OCI-LY3 (cell line): ENCODE data around the gene PARP2.
A peak's percentile ranks its signal among the peaks of the same experiment; 100 is the strongest.

ENCODE experiments used
- EZH2phosphoT487 ChIP-seq: fragments of 200-600 bp; shearing (Covaris generic); IDR thresholded peaks from 2 replicates; pipeline ENCODE4 v1.6.1; 2018; ENCODE audit warnings: antibody characterized with exemption, mixed run types, low read depth
- TF ChIP-seq, protein P1 (sequence below): fragments of 200-600, 300-600 bp; sonication (generic); IDR thresholded peaks from 2 replicates; pipeline ENCODE4 v1.5.1; 2014; ENCODE audit warnings: antibody characterized with exemption, low read length, low read depth

DNA sequence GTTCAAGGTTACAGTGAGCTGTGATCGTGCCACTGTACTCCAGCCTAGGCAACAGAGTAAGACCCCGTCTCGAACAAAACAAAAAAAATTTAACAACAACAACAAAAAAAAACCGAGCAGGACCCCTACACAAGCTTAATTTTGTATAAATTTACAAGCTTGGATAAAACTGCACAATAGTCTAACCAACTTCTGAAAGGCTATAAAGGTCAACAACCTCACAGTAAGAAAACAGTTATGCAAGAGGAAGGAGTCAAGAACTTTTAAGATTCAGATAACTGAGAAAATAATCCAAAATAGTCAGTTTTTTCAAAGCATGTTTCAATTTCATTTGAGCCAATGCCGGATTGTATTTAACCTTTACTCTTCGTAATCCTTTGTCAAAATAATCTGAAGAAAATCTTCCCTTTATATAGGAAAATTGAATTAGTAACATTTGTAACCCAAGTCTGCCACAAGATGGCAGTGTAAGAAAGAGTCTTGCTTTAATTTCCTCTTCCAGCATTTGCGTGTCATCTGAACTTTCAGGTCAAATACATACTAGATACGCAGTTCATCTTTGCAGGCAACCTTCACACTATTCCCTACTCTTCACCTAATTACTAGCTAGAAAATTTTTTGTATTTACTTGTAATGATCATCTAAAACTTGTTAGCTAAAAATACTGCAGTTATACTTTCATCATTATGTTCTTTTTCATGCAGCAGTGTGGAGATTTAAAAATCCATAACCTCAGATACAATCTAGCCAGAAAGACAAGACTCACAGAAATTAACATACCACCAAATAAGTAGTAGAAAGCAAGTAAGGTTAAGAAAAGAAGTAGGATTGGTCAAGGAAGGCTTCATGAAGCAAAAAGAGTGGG lies 16.2 kb upstream of the PARP2 start:
- TF ChIP-seq, protein P1, sequence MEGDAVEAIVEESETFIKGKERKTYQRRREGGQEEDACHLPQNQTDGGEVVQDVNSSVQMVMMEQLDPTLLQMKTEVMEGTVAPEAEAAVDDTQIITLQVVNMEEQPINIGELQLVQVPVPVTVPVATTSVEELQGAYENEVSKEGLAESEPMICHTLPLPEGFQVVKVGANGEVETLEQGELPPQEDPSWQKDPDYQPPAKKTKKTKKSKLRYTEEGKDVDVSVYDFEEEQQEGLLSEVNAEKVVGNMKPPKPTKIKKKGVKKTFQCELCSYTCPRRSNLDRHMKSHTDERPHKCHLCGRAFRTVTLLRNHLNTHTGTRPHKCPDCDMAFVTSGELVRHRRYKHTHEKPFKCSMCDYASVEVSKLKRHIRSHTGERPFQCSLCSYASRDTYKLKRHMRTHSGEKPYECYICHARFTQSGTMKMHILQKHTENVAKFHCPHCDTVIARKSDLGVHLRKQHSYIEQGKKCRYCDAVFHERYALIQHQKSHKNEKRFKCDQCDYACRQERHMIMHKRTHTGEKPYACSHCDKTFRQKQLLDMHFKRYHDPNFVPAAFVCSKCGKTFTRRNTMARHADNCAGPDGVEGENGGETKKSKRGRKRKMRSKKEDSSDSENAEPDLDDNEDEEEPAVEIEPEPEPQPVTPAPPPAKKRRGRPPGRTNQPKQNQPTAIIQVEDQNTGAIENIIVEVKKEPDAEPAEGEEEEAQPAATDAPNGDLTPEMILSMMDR = peak; percentile 85
- TF ChIP-seq EZH2phosphoT487 = no peak
